OCI-LY7 (cell line): ENCODE data around the gene DTX4.

Experiments used
- CTCF ChIP-seq: fragments of 200-600 bp; sonication (generic); conservative IDR thresholded peaks from 2 replicates; pipeline ENCODE4 v1.5.1; 2014; ENCODE audit warnings: mild to moderate bottlenecking, antibody characterized with exemption, low read length, moderate library complexity, mixed read lengths
- EZH2phosphoT487 ChIP-seq: fragments of 200-600 bp; sonication (generic); IDR thresholded peaks from 2 replicates; pipeline ENCODE4 v1.6.1; 2018; ENCODE audit warnings: low read depth, borderline replicate concordance, mild to moderate bottlenecking, mixed run types, antibody characterized with exemption, low read length, moderate library complexity, mixed read lengths

DNA sequence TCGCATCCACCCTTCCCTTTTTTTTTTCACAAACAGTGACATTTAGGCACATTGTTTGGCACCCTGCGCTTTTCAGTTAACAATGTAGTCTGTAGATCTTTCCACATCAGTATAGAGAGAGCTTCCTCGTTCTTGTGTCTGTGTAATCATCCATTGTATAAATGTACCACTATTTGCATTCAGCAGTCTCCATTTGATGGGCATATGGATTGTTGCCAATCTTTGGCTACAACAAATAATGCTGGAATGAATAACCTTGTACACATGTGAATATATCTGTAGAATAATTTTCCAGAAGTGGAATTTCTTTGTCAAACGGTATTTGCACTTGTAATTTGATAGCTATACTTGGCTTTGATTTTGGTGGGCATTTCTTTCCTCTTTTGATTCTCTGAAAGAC, 23.7 kb downstream of the DTX4 start:
- no peak for TF ChIP-seq CTCF
- no peak for TF ChIP-seq EZH2phosphoT487
